Body of pancreas (tissue), 4 donors: ENCODE measurements around the gene GNAI2. TPM values are rescaled to one million over a fixed set of nuclear protein-coding genes. Genes with fewer than 3 reads are reported as not detected.

Source experiments
- ATAC-seq: fragments of 150-250 bp; one replicate; pipeline ENCODE4 v1.9.1; 2016
- DNase-seq, 4 donors: peaks; one replicate each; pipeline ENCODE4 v3.0.0-alpha.2; 2019
- H3K27ac ChIP-seq, 4 donors: fragments of 200-600 bp; sonication (generic); 1 replicate in 3 of 4; 2 replicates in 1 of 4; pipeline versions ENCODE4 v1.5.1 to v1.6.1; 2016 to 2019; ENCODE audit warnings: mild to moderate bottlenecking in 1 of 4, mixed read lengths in 1 of 4, moderate library complexity in 1 of 4
- H3K27me3 ChIP-seq, 2 donors: fragments of 200-600 bp; sonication (generic); one replicate each; pipeline ENCODE4 v1.6.0; 2016; ENCODE audit warnings: mild to moderate bottlenecking in 1 of 2
- H3K36me3 ChIP-seq, 2 donors: fragments of 200-600 bp; sonication (generic); replicated peaks in 1 of 2; 2 replicates each; pipeline ENCODE4 v1.5.1; 2016; ENCODE audit warnings: low read depth in 2 of 2; ENCODE audit not compliant: insufficient read depth in 1 of 2
- H3K4me1 ChIP-seq: fragments of 200-600 bp; sonication (generic); one replicate; pipeline ENCODE4 v1.6.0; 2016
- H3K4me3 ChIP-seq, 2 donors: fragments of 200-600 bp; sonication (generic); 1 replicate in 1 of 2; 2 replicates in 1 of 2; pipeline ENCODE4 v1.5.1; 2016 to 2019
- H3K9me3 ChIP-seq, 3 donors: fragments of 200-600 bp; sonication (generic); 1 replicate in 2 of 3; 2 replicates in 1 of 3; pipeline ENCODE4 v1.5.1; 2016
- POLR2A ChIP-seq, 3 donors: fragments of 450-650 bp; IDR thresholded peaks; one replicate each; pipeline ENCODE4 v1.6.1; 2016; ENCODE audit warnings: antibody characterized with exemption in 3 of 3, mild to moderate bottlenecking in 2 of 3
- WGBS, 2 donors: methylation state at CpG; one replicate each; pipeline ENCODE4 v1.1.5; 2017; 5-methylcytosine and 5-hydroxymethylcytosine counted together
- intact Hi-C: fragments of 100-400 bp; cut with DNase I; formaldehyde crosslinking; loops from one replicate; pipeline ENCODE4 v1.15.1; 2023
- total RNA-seq, 2 donors: library from RNA; depleted of rRNA; stranded (reverse); fragments of >200 nt; gene quantifications; one replicate each; pipeline ENCODE4 v1.1.0, GENCODE V29; 2016
- TF ChIP-seq, protein P1 (sequence below), 7 experiments: fragments of 450-650 bp in 4 of 7; fragments of 200-600 bp in 3 of 7; sonication (generic) in 3 of 7; IDR thresholded peaks; one replicate each; pipeline ENCODE4 v1.5.1; 2016 to 2019; ENCODE audit warnings: antibody characterized with exemption in 7 of 7

Gene GNAI2
- total RNA-seq, 2 donors from 2014 or later, result 46.2 to 53.7 TPM

DNA sequence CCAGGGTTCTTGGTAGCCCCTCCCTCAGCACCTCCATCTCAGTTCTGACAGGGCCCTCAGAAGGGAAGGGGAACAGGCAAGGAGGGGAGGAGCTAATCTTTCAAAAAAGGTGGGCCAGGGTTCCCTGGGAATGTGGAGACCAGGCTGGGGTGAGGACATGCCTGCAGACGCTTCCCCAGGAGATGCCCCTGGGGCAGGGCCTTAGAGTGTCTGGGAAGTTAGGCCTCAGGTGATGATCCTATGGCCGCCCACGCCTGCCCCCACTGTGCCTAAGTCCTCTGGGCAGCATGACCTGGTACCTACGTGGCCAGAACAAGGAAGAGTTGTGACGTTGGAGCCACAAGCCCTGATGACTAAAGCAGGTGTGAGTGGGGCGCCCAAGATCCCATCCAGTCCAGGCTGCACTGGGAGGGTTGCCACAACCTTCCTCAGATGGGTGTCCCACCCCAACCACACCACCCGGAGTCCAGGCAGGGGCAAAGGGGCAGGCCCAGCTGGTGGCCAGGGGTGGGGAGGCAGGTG, 29.0 kb downstream of the GNAI2 start:
- Histone ChIP-seq H3K27me3 (no peaks in the 10 kb centered on the region), H3K27ac (peak overlapping the region; percentile 93 to 97 (median 94)), H3K9me3 (no peaks in the 10 kb centered on the region), H3K4me1 (peaks cover 78% of the 10 kb centered on the region), H3K36me3 (no peaks in the 10 kb centered on the region), H3K4me3 (no peak overlapping the region)
- intact Hi-C loops, result no loop called here
- no peak for DNase-seq
- TF ChIP-seq, protein P1, sequence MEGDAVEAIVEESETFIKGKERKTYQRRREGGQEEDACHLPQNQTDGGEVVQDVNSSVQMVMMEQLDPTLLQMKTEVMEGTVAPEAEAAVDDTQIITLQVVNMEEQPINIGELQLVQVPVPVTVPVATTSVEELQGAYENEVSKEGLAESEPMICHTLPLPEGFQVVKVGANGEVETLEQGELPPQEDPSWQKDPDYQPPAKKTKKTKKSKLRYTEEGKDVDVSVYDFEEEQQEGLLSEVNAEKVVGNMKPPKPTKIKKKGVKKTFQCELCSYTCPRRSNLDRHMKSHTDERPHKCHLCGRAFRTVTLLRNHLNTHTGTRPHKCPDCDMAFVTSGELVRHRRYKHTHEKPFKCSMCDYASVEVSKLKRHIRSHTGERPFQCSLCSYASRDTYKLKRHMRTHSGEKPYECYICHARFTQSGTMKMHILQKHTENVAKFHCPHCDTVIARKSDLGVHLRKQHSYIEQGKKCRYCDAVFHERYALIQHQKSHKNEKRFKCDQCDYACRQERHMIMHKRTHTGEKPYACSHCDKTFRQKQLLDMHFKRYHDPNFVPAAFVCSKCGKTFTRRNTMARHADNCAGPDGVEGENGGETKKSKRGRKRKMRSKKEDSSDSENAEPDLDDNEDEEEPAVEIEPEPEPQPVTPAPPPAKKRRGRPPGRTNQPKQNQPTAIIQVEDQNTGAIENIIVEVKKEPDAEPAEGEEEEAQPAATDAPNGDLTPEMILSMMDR (IDR thresholded peaks at IDR 0.05), result no peak
- TF ChIP-seq POLR2A (IDR thresholded peaks at IDR 0.05), result peak in 2 of 3 donors; percentile 14 to 20
- no peak for ATAC-seq
- 56% methylated on average over 5 to 6 of the region's 7 CpGs for WGBS, 2 donors

DNA sequence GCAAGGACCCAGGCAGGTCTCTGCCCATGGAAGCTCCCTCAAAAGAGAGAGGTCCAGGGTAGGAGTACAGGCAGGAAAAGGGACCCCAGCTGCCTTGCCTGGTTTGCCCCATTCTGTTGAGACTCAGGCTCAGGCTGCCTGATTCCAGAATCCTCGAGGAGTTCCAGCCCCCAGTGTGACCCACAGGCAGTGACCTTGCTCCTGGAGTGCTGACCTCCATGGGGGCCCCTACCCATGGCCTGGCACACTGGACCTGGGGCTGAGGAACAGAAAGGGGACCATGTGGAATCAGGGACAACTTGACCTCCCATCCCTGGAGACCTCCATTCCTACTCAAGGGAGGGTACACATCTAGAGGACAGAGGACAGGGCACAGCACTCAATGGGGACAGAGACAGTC, 29.6 kb downstream of the GNAI2 start:
- TF ChIP-seq POLR2A (IDR thresholded peaks at IDR 0.05), result no peak
- TF ChIP-seq, protein P1 (IDR thresholded peaks at IDR 0.05), result no peak
- peaks cover 80% of the 10 kb centered on the region for H3K4me1 ChIP-seq
- peak overlapping the region; percentile 93 to 97 (median 94) for H3K27ac ChIP-seq
- H3K4me3 ChIP-seq, result no peak overlapping the region
- H3K27me3 ChIP-seq, result no peaks in the 10 kb centered on the region
- no peak for DNase-seq
- no peak for ATAC-seq
- intact Hi-C loops, result no loop called here
- H3K9me3 ChIP-seq, result no peaks in the 10 kb centered on the region
- 36 to 56% methylated on average over 1 of the region's 1 CpG for WGBS, 2 donors
- no peaks in the 10 kb centered on the region for H3K36me3 ChIP-seq

DNA sequence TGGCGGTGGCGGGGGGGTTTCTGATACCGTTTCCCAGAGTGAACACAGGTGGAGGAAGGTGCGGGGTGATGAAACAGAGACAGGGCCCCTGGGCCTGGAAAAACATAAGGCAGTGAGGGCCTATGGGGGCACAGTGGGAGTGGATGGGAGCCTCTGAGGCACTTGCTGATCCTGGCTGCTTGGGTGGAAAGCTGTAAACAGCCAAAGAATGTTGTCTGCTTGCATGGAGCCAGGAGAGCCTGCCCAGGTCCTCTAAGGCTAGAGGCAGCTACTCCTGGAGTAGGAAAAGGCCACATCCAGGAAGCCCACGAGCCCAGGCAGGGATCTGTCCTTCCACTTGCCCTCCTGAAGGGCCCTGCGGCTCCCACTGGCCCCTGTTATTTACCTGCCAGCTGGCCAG, 30.0 kb downstream of the GNAI2 start:
- intact Hi-C loops, result no loop called here
- ATAC-seq (no peak), DNase-seq (no peak)
- TF ChIP-seq, protein P1 (IDR thresholded peaks at IDR 0.05), result no peak
- TF ChIP-seq POLR2A (IDR thresholded peaks at IDR 0.05), result no peak
- 70 to 78% methylated on average over 6 of the region's 6 CpGs for WGBS, 2 donors
- Histone ChIP-seq H3K4me3 (no peak overlapping the region), H3K9me3 (no peaks in the 10 kb centered on the region), H3K27me3 (no peaks in the 10 kb centered on the region), H3K36me3 (no peaks in the 10 kb centered on the region), H3K27ac (peak overlapping the region; percentile 93 to 97 (median 94)), H3K4me1 (peaks cover 80% of the 10 kb centered on the region)

DNA sequence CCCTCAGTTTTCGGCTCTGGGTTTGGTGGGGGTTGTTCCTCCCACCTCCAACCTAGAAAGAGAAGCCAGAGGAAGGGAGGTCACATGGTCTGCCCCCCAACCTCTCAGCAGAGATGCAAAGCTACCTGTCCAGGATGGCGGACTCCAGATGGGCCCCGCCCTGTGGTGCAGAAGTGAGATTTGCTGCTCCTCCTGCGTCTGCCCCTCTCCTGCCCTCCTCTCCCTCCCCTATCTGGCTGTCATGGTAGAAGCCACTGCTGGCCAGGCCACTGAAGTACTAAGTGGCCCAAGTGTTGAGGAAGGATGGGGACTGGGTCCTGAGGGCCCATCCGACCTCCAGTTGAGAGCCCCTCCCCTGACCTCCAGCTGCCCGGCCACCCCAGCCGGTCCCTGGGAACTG, 30.8 kb downstream of the GNAI2 start:
- intact Hi-C loops, result no loop called here
- DNase-seq, result no peak
- Histone ChIP-seq H3K27ac (peak overlapping the region; percentile 93 to 97 (median 94)), H3K9me3 (no peaks in the 10 kb centered on the region), H3K4me1 (peaks cover 80% of the 10 kb centered on the region), H3K36me3 (no peaks in the 10 kb centered on the region), H3K27me3 (no peaks in the 10 kb centered on the region), H3K4me3 (no peak overlapping the region)
- TF ChIP-seq, protein P1 (IDR thresholded peaks at IDR 0.05), result no peak
- no peak for TF ChIP-seq POLR2A (IDR thresholded peaks at IDR 0.05)
- WGBS, 2 donors, result 11 to 44% methylated on average over 3 to 7 of the region's 7 CpGs
- no peak for ATAC-seq

DNA sequence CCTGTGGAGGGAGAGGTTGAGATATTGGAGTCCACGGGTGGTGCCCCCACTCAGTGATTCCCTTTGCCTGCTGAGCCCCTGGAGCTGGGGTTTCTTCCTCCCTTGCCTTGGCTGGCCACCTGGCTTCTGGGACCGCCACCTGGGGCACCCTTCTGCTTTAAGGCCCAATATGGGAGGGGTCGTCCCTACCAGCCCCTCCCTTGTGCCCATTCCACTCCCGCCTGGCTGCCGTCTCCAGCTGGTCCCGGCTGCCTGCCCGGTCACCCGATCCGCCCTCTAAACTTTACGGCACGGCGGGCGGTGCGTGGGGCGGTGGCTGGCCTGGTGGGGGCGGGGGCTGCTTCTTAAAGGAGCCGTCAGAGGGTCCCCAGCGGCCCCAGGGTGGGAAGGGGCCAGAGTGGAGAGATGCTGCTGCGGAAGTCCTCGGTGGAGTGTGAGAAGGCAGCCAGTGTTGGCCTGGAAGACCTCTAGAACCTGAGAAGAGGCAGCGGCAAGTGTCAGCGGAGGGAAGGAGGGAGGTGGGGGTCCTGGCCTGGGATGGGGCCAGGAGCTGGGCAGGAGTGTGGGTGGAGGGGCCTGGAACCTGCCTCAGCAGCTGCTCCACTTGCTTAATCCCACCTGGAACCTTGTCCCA, 31.4 kb downstream of the GNAI2 start:
- peak; percentile 74 to 84 (median 83) for DNase-seq
- peaks cover 85% of the 10 kb centered on the region for H3K4me1 ChIP-seq

More for the DNA sequence above, 31.4 kb downstream of the GNAI2 start:
- Histone ChIP-seq H3K36me3 (no peaks in the 10 kb centered on the region), H3K9me3 (no peaks in the 10 kb centered on the region), H3K4me3 (no peak overlapping the region), H3K27me3 (no peaks in the 10 kb centered on the region), H3K27ac (peak overlapping the region; percentile 93 to 97 (median 94))
- 12 to 13% methylated on average over 13 to 22 of the region's 22 CpGs for WGBS, 2 donors
- intact Hi-C loops, result no loop called here
- peak; percentile 43 for ATAC-seq
- TF ChIP-seq, protein P1 (IDR thresholded peaks at IDR 0.05), result peak in 1 of 7 experiments; percentile 8
- TF ChIP-seq POLR2A (IDR thresholded peaks at IDR 0.05), result peak; percentile 74 to 92 (median 84)
